GM13976 (cell line): ENCODE results near the gene NUMA1.

Source experiments
- DNase-seq: peaks from one replicate; pipeline ENCODE4 v3.0.0; 2012; ENCODE audit warnings: low spot score
- in situ Hi-C: fragments of 300-500 bp; cut with MboI; formaldehyde crosslinking; loops from one replicate; pipeline ENCODE4 v1.12.0; 2022; ENCODE audit warnings: low sequenced_read_pairs, mixed read lengths, inconsistent platforms; ENCODE audit not compliant: unreplicated experiment
- TF ChIP-seq, protein P1 (sequence below): IDR thresholded peaks from 2 replicates; pipeline ENCODE4 v1.5.1; 2012; ENCODE audit warnings: borderline replicate concordance, mild to moderate bottlenecking; ENCODE audit not compliant: insufficient read depth; ENCODE audit errors: extremely low read depth, missing control alignments, control extremely low read depth

Gene NUMA1

DNA sequence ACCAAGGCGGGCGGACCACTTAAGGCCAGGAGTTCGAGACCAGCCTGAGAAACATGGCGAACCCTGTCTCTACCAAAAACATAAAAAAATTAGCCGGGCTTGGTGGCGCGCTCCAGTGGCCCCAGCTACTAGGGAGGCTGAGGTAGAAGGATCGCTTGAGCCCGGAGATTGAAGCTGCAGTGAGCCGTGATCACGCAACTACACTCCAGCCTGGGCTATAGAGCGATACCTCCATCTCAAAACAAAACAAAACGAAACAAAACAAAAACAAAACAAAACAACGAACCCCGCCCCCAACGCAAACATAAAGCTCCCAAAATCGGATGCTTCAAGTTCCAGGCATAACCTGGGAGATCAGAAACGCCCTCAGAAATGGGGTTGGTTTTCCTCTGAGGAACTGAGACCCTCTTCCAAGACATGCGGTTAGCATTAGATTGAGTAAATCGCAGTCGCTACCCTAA, 872 bp upstream of the NUMA1 start:
- no peak for DNase-seq
- in situ Hi-C loops = no loop called here
- TF ChIP-seq, protein P1, sequence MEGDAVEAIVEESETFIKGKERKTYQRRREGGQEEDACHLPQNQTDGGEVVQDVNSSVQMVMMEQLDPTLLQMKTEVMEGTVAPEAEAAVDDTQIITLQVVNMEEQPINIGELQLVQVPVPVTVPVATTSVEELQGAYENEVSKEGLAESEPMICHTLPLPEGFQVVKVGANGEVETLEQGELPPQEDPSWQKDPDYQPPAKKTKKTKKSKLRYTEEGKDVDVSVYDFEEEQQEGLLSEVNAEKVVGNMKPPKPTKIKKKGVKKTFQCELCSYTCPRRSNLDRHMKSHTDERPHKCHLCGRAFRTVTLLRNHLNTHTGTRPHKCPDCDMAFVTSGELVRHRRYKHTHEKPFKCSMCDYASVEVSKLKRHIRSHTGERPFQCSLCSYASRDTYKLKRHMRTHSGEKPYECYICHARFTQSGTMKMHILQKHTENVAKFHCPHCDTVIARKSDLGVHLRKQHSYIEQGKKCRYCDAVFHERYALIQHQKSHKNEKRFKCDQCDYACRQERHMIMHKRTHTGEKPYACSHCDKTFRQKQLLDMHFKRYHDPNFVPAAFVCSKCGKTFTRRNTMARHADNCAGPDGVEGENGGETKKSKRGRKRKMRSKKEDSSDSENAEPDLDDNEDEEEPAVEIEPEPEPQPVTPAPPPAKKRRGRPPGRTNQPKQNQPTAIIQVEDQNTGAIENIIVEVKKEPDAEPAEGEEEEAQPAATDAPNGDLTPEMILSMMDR = no peak

DNA sequence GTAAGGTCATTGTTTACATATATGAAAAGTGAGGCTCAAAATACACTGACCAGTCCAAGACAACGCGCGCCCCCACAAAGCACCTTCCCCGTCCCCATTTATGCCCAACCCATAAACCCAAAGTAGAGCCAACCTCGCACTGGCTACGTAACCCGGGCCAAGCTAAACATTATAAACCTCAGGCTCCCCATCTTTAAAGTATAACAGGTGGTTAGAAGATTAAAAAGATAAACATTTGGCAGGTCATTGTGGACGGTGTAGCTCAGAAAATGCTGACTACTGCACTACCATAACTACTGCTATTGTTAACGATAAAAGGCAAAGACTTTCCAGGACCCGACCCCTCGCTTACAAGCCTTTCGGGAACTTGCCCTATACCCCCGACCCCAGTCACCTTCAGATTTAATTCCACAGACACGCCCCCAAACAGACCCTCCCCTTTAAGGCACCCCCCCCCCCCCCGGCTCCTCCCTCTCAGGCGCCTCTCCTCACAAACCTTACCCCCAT, 470 bp downstream of the NUMA1 start:
- in situ Hi-C loops = no loop called here
- TF ChIP-seq, protein P1 = no peak
- no peak for DNase-seq

DNA sequence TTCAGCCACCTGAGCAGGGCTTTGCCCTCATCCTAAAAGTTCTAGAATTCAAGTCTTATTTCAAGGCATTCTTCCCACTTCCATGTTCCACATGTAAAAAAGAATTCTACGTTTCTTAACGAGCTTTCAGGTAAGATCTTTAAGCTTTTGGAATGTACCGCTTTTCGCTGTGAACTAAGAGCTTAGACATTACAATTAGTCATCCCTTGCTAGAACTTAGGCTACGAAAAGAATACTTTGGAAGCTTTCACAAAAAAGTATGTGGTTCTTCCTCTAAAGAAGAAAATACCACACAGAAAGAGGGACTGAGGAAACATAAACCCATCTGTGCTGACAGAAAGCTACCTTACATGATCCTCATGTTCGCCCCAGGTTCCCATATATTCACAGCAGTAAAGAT, 1.9 kb downstream of the NUMA1 start:
- DNase-seq = no peak
- in situ Hi-C loops = no loop called here
- TF ChIP-seq, protein P1 = no peak

DNA sequence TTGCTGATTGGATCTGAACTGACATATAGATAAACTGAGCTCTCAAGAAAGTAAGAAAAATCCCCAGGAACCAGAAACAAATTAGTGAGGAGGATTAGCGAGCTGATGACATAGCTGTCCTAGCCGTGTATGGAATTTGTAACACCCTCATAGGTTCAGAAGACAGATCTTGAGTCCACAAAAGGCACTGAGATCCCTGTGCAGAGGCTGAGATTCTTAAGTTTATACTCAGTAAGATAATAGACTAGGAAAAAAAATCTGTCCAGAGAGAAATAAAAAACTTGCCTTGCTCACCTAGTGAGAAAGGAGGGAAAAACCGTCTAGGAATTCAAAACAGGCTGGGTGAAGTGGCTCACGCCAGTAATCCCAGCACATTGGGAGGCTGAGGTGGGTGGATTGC, 4.6 kb downstream of the NUMA1 start:
- TF ChIP-seq, protein P1 = no peak
- no peak for DNase-seq
- in situ Hi-C loops = no loop called here

DNA sequence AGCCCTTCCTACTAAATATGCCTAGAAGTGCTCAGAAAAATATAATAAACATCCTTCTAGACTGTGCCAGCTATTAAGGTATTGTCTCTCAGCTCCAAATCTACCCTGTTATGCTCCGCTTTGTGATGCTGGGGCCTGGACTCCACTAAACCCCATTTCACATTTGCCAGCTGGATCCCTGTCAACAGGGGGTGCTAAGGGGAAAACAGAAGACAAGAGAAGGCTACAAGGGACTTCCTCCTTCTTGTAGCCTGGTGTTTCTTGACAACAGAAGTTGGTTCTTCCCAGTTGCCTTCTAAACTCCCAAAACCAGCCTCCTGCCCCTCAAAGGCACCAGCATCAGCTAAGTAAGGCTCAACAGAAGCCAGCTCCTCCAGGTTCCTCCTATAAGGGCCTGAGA, 5.2 kb downstream of the NUMA1 start:
- in situ Hi-C loops = no loop called here
- DNase-seq = no peak
- TF ChIP-seq, protein P1 = peak; percentile 36

DNA sequence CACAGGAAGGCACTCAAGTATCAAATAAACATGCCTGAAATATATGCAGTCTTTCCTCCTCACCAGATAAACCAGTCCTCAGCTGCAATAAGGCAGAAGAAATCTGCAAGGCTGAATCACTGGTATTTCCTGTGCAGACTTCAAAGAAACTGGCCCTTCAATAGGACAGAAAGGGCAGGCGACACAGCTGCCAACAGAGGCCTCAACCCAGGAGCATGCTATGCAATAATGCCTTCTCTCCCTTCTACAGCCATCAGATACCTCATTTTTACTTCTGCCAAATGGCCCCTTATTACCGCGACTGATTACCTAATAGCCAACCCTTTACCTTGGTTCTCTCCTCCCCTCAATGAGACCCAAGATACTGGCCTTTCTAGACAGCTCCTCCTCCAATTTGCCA, 8.0 kb downstream of the NUMA1 start:
- no peak for DNase-seq
- TF ChIP-seq, protein P1 = no peak
- in situ Hi-C loops = no loop called here
